Limb (tissue), 2 donors: ENCODE measurements around the gene SAMMSON.

ENCODE experiments used
- DNase-seq, 2 donors: peaks; one replicate each; pipeline ENCODE4 v3.0.0-alpha.2; 2016; ENCODE audit errors: extremely low spot score in 2 of 2

Gene SAMMSON

GRCh38 chr3:70010346-70010745 lies 10.8 kb downstream of the SAMMSON start:
- no peak for DNase-seq

GRCh38 chr3:70011582-70011981 lies 12.0 kb downstream of the SAMMSON start:
- no peak for DNase-seq

- DNase-seq: peak in 1 of 2 donors; percentile 42
These were observed 21.6 kb downstream of the SAMMSON start for GRCh38 chr3:70020906-70021660.

- no peak for DNase-seq
These were observed 28.8 kb downstream of the SAMMSON start for GRCh38 chr3:70028361-70028760.

GRCh38 chr3:70038693-70039092 lies 39.2 kb downstream of the SAMMSON start:
- no peak for DNase-seq

- DNase-seq: no peak
These were observed 40.9 kb downstream of the SAMMSON start for GRCh38 chr3:70040386-70040785.

- DNase-seq: no peak
These were observed 43.1 kb downstream of the SAMMSON start for GRCh38 chr3:70042641-70043040.

- no peak for DNase-seq
These were observed 50.2 kb downstream of the SAMMSON start for GRCh38 chr3:70049761-70050160.

- no peak for DNase-seq
These were observed 53.8 kb downstream of the SAMMSON start for GRCh38 chr3:70053293-70053692.

GRCh38 chr3:70056081-70056480 lies 56.5 kb downstream of the SAMMSON start:
- no peak for DNase-seq

GRCh38 chr3:70057426-70057825 lies 57.9 kb downstream of the SAMMSON start:
- DNase-seq: no peak

- DNase-seq: no peak
These were observed 61.6 kb downstream of the SAMMSON start for GRCh38 chr3:70061096-70061495.

GRCh38 chr3:70064194-70064779 lies 64.8 kb downstream of the SAMMSON start:
- DNase-seq: peak in 1 of 2 donors; percentile 60

- peak; percentile 42 to 43 for DNase-seq
These were observed 66.2 kb downstream of the SAMMSON start for GRCh38 chr3:70065696-70066253.

GRCh38 chr3:70067860-70068521 lies 68.5 kb downstream of the SAMMSON start:
- DNase-seq: no peak

- no peak for DNase-seq
These were observed 70.0 kb downstream of the SAMMSON start for GRCh38 chr3:70069557-70069956.

- no peak for DNase-seq
These were observed 71.6 kb downstream of the SAMMSON start for GRCh38 chr3:70071138-70071537.

GRCh38 chr3:70072180-70072579 lies 72.6 kb downstream of the SAMMSON start:
- no peak for DNase-seq

GRCh38 chr3:70072754-70073153 lies 73.2 kb downstream of the SAMMSON start:
- DNase-seq: no peak

- no peak for DNase-seq
These were observed 75.6 kb downstream of the SAMMSON start for GRCh38 chr3:70075101-70075500.

GRCh38 chr3:70076396-70076795 lies 76.9 kb downstream of the SAMMSON start:
- DNase-seq: no peak

GRCh38 chr3:70078778-70079177 lies 79.2 kb downstream of the SAMMSON start:
- DNase-seq: peak in 1 of 2 donors; percentile 21
